ENCODE data around the gene PEX11A.

- TF ChIP-seq, protein P1, sequence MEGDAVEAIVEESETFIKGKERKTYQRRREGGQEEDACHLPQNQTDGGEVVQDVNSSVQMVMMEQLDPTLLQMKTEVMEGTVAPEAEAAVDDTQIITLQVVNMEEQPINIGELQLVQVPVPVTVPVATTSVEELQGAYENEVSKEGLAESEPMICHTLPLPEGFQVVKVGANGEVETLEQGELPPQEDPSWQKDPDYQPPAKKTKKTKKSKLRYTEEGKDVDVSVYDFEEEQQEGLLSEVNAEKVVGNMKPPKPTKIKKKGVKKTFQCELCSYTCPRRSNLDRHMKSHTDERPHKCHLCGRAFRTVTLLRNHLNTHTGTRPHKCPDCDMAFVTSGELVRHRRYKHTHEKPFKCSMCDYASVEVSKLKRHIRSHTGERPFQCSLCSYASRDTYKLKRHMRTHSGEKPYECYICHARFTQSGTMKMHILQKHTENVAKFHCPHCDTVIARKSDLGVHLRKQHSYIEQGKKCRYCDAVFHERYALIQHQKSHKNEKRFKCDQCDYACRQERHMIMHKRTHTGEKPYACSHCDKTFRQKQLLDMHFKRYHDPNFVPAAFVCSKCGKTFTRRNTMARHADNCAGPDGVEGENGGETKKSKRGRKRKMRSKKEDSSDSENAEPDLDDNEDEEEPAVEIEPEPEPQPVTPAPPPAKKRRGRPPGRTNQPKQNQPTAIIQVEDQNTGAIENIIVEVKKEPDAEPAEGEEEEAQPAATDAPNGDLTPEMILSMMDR (IDR thresholded peaks at IDR 0.05; ENCODE audit: low read length): no peak
- TF ChIP-seq EZH2phosphoT487 (IDR thresholded peaks at IDR 0.05; ENCODE audit: low read length) (no peak), EZH2 (optimal IDR thresholded peaks at IDR 0.05; ENCODE audit: low read depth, low read length) (no peak)
These were observed 50.3 kb downstream of the PEX11A start for GRCh38 chr15:89640245-89640644.

Data from MM.1S (cell line).